ENCODE measurements around the gene IL21R.

The IL21R gene

DNA sequence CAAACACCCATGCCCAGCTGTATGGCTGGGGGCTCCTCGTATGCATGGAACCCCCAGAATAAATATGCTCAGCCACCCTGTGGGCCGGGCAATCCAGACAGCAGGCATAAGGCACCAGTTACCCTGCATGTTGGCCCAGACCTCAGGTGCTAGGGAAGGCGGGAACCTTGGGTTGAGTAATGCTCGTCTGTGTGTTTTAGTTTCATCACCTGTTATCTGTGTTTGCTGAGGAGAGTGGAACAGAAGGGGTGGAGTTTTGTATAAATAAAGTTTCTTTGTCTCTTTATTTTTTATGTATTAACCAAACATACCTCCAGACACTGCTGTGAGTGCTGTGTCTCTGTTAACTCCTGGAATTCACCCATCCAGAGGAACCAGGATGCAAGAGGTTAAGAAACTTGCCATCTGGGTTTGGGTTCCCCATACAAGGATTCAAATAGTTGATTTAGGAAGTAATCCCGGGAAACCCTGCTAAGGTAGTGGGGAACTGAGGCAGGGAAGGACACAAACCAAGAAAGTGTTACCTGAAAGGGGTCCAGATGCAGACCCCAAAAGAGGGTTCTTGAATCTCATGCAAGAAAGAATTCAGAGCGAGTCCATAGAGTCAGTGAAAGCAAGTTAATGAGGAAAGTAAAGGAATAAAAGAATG, 37.4 kb upstream of the IL21R start:
- Histone ChIP-seq H3K27me3 (no peaks in the 10 kb centered on the region), H3K9me3 (no peaks in the 10 kb centered on the region), H3K36me3 (peaks cover 54% of the 10 kb centered on the region), H3K27ac (peak overlapping the region; percentile 60), H3K4me3 (ENCODE audit: low read depth in 1 of 2, low read length in 1 of 2) (no peak overlapping the region), H3K4me1 (ENCODE audit: control insufficient read depth in 1 of 2, insufficient read depth in 1 of 2, low read depth in 1 of 2, low read length in 1 of 2) (peaks cover 18 to 27% of the 10 kb centered on the region in 2 experiments)
- TF ChIP-seq, protein P1, sequence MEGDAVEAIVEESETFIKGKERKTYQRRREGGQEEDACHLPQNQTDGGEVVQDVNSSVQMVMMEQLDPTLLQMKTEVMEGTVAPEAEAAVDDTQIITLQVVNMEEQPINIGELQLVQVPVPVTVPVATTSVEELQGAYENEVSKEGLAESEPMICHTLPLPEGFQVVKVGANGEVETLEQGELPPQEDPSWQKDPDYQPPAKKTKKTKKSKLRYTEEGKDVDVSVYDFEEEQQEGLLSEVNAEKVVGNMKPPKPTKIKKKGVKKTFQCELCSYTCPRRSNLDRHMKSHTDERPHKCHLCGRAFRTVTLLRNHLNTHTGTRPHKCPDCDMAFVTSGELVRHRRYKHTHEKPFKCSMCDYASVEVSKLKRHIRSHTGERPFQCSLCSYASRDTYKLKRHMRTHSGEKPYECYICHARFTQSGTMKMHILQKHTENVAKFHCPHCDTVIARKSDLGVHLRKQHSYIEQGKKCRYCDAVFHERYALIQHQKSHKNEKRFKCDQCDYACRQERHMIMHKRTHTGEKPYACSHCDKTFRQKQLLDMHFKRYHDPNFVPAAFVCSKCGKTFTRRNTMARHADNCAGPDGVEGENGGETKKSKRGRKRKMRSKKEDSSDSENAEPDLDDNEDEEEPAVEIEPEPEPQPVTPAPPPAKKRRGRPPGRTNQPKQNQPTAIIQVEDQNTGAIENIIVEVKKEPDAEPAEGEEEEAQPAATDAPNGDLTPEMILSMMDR (IDR thresholded peaks at IDR 0.05), result no peak

DNA sequence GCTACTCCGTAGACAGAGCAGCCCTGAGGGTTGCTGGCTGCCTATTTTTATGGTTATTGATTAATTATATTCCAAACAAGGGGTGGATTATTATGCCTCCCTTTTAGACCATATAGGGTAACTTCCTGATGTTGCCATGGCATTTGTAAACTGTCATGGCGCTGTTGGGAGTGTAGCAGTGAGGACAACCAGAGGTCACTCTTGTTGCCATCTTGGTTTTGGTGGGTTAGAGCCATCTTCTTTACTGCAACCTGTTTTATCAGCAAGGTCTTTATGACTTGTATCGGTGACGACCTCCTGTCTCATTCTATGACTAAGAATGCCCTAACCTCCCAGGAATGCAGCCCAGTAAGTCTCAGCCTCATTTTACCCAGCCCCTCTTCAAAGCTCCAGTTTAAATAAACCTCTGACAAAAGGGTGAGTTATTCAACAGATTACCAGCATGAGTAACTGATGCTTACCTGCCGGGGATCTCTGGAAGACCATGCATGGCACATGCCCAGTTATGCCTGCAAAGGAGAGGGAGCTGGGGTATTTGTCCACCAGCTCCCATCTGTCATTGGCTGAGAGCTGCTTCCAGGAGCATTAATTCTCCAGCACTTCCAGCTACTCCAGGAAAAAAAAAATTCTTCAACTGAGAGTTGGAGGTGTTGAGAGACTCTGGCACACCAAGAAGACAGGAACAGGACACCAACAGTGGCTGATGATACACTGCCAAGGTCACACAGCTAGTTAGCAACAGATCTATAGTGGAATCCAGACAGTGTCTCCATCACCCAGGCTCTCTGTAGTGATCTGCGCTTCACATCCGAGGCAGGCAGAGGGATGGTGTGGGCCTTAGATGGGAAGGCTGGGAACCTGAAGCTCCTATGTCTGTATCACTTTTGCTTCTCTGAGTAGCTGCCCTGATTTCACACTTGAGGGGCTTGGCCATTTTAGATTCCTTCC, 36.6 kb upstream of the IL21R start:
- peaks cover 18 to 27% of the 10 kb centered on the region in 2 experiments for H3K4me1 ChIP-seq (ENCODE audit: control insufficient read depth in 1 of 2, insufficient read depth in 1 of 2, low read depth in 1 of 2, low read length in 1 of 2)
- no peak overlapping the region for H3K4me3 ChIP-seq (ENCODE audit: low read depth in 1 of 2, low read length in 1 of 2)
- no peaks in the 10 kb centered on the region for H3K27me3 ChIP-seq
- peak overlapping the region; percentile 60 for H3K27ac ChIP-seq
- TF ChIP-seq, protein P1 (IDR thresholded peaks at IDR 0.05), result no peak
- peaks cover 46% of the 10 kb centered on the region for H3K36me3 ChIP-seq
- H3K9me3 ChIP-seq, result no peaks in the 10 kb centered on the region

DNA sequence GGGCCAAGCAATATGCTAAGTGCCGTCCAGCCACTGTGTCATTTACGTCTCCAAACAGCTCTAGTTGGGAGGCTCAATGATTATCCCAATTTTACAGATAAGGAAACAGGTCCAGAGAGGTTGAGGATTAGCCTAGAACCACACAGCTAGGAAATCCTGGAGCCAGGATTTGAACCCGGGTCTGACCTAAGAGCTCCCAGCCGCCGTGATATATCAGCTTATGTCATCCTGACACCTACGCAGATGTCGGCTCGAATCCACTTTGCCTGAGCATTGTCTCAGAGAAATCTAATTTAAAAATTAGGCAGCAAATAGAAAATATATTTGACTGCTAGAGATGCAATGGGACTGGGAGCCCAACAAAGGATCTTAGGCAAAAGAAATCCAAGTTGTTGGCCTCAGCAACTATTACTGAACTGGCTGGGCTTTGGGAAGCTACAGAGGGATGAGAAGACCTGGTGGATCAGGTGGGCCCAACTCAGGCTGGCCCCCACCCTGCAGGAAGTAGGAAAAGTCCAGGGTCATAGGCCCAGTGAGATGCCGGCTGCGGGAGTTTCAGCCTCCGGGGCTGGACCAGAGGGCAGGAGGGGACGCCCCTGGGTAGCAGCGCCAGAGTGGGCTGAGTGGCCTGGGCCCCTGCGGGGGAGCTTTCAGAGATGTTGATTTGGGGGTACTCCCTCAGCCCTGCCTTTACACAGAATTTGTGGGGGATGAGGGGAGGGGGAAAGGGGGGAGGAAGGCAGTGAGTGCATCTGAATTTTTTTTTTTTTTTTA, 35.1 kb upstream of the IL21R start:
- peaks cover 32% of the 10 kb centered on the region for H3K36me3 ChIP-seq
- no peaks in the 10 kb centered on the region for H3K9me3 ChIP-seq
- H3K4me3 ChIP-seq (ENCODE audit: low read depth in 1 of 2, low read length in 1 of 2), result peak overlapping the region; percentile 60 to 74
- H3K4me1 ChIP-seq (ENCODE audit: control insufficient read depth in 1 of 2, insufficient read depth in 1 of 2, low read depth in 1 of 2, low read length in 1 of 2), result peaks cover 18 to 27% of the 10 kb centered on the region in 2 experiments
- TF ChIP-seq, protein P1 (IDR thresholded peaks at IDR 0.05), result no peak
- H3K27me3 ChIP-seq, result no peaks in the 10 kb centered on the region
- H3K27ac ChIP-seq, result peak overlapping the region; percentile 18

DNA sequence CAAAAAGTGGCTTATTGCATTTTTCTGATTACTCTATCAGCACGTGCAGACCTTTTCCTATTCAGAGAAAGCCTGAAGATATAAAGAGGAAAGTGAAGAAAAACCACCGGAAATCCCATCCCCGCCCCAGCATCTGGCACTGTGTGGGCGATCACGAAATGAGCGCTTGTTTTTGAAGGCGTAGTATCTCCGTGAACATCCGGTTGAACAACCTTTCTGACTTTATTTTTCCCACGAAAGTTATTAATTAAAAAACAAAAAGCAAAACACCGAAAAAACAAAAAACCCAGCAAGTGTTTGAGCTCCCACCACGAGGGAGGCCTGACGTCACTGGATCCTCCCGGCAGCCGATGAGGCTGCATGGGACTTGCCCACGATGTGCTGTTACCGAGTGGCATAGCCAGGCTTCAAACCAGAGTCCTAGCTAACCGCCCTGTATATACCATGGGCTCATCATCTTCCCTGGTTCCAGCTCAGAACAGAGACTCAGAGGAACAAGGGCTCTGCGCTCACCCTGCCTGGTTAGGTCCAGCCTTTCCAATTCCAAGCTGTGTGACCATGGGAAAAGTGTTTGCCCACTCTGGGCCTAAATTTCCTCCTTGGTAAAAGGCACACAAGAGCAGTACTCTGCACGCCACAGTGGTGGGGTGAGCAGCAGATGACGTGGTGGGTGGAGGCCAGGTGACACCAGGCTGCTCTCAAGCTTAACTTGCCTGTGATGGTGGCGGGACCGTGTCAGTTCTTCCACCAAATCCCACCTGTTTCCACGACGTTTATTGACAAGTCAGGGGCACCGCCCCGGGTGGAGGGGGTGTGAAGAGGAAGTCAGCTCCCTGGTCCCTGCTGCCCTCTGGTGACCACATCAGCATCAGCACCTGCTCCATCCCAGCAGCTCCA, 34.3 kb upstream of the IL21R start:
- peaks cover 18 to 27% of the 10 kb centered on the region in 2 experiments for H3K4me1 ChIP-seq (ENCODE audit: control insufficient read depth in 1 of 2, insufficient read depth in 1 of 2, low read depth in 1 of 2, low read length in 1 of 2)
- H3K27ac ChIP-seq, result peak overlapping the region; percentile 76
- no peaks in the 10 kb centered on the region for H3K27me3 ChIP-seq
- TF ChIP-seq, protein P1 (IDR thresholded peaks at IDR 0.05), result peak; percentile 89
- no peaks in the 10 kb centered on the region for H3K9me3 ChIP-seq
- peak overlapping the region; percentile 60 to 74 for H3K4me3 ChIP-seq (ENCODE audit: low read depth in 1 of 2, low read length in 1 of 2)
- peaks cover 24% of the 10 kb centered on the region for H3K36me3 ChIP-seq

All from neutrophil (primary cell).